ENCODE measurements around the gene RGMB.
A peak's percentile ranks its signal among the peaks of the same experiment; 100 is the strongest.
"Not testable (repeated sequence)": the region's sequence is repeated elsewhere in the genome, so short reads cannot be mapped to it uniquely, and the experiment has no call there.

Gene RGMB, protein sequence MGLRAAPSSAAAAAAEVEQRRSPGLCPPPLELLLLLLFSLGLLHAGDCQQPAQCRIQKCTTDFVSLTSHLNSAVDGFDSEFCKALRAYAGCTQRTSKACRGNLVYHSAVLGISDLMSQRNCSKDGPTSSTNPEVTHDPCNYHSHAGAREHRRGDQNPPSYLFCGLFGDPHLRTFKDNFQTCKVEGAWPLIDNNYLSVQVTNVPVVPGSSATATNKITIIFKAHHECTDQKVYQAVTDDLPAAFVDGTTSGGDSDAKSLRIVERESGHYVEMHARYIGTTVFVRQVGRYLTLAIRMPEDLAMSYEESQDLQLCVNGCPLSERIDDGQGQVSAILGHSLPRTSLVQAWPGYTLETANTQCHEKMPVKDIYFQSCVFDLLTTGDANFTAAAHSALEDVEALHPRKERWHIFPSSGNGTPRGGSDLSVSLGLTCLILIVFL

DNA sequence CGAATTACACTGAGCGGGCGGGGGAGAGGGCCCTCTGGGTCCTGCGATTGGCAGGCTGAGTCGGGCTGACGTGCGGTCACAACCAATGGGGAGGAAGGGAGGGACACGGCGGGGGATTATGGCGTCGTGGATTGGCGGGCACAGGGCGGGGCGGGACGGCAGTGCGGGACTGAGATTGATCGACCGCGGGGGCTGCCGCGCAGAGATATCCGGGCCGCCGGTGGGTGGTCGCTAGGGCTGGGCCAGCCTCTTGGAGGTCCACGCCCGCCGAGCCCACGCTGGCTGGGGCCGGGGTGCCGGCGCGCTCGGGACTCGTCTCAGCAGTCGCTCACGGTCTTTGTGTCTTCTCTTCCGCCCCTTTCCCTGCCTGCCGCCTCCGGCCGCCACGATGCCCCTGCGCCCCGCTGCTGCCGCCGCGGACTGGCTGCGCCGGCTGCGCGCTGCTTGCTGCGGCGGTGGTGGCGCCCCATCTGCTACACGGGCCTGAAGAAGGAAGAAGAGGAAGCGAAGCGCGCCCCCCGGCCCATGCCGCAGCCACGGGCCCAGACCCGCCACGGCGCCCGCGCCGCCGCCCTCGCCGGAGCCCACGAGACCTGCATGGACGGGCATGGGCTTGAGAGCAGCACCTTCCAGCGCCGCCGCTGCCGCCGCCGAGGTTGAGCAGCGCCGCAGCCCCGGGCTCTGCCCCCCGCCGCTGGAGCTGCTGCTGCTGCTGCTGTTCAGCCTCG, at the start of gene RGMB:
RGMB (plus strand) TSS at position 200 of the 728 bp plus-strand sequence; CDS start at position 608, 408 bp downstream.
- peak; percentile 89 for DNase-seq (ENCODE audit: insufficient read length, low spot score)
- peak; percentile 90 for FAIRE-seq

DNA sequence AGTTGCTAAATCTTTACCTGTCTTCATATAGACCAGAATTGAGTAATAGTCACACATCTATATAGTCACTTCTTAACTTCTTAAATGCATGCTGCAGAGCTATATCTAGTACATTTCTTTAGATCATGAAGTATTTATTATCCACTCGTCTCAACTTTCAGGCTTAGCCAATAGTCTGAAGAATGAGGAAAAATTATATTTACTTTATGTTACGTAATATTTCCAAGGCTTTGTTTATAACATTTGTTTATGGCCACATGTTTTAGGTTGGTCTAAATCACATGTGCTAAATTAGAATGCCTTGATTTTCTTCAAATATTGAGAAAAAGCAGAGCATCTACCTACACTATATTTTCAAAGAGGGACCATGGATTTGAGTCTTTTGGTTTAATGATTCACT, 47.2 kb upstream of the RGMB start:
- DNase-seq (ENCODE audit: insufficient read length, low spot score) (no peak), FAIRE-seq (no peak)

DNA sequence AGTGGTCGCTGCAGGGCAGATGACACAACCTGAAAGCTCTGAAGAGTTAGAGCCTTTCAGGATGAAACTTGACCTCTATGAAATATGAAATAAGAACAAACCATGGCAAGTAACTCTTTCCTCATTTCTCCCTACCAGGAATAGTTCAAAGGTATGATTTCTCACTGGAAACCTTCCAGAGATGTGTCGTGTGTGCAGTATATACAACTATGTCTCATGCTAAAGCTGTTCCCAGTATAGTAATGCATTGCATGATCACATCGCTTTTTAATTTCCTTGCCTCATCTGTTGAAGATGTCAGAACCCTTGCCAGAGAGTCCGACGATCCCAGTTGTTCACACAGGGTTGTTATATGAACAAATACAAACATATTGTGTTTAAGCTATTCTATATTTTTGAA, 45.8 kb upstream of the RGMB start:
- no peak for FAIRE-seq
- DNase-seq (ENCODE audit: insufficient read length, low spot score): no peak

DNA sequence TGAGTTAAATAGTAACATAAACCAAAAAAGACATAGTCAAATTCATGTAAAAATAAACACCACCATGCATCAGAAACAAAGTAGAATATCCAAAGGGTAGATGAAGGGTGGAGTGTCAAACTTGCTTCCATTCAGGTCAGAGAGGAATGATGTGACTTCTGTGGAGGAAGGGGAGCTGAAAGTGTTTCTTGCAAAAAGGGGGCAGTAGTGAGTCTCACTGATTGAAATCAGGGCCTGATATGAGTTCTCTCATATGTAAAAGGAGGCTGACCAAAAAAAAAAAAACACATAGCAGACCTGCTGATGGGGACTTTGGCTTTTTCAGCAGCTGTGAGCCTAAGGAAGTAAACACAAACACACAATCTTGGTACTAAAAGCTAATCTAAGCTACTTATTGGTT, 38.8 kb upstream of the RGMB start:
- DNase-seq (ENCODE audit: insufficient read length, low spot score) (no peak), FAIRE-seq (no peak)

DNA sequence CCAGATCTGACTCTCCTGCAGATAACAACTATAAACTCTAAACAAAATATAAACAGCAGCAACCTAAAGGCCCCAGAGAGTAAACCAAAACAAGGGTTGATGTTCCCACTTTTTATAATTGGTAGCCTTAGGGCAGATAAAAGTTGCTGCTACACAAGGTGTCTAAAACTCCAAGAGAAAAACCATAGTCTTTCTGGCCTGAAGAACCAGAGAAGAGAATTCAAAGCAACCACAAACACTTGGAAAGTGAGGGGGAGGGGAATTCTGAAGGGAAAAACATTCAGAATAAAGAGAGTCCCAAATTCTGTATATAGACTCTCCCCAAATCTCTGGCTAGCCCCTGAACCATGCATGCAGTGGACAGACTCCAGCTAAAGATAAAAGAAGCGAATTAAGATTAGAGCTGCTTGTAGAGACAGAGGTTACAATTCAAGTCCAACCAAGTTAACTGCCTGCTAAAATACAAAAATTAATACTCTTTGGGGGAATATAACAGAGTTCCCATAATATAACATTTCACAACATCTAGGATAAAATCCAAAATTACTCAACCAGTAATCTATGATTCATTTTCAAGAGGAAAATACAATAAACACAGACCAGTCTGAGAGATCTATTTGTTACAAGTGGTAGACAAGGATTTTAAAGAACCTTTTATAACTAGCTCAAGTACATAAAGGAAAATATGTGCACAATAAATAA, 37.5 kb upstream of the RGMB start:
- FAIRE-seq: no peak
- DNase-seq (ENCODE audit: insufficient read length, low spot score): no peak

DNA sequence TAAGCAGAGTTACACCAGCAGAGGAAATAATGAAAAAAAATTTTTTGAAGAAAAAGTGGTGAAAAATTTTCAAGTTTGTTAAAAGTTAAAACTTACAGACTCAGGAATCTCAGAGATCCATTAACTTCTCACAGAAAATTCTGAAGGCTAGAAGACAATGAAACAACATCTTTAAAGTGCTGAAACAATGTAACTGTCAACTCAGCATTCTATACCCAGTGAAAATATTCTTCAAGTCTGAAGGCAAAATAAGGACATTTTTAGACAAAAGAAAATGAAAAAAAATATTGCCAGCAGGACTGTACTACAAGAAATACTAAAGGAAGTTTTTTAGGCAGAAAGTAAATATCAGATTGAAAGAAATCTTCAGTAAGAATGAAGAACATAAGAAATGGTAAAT, 36.7 kb upstream of the RGMB start:
- FAIRE-seq (no peak), DNase-seq (ENCODE audit: insufficient read length, low spot score) (no peak)

DNA sequence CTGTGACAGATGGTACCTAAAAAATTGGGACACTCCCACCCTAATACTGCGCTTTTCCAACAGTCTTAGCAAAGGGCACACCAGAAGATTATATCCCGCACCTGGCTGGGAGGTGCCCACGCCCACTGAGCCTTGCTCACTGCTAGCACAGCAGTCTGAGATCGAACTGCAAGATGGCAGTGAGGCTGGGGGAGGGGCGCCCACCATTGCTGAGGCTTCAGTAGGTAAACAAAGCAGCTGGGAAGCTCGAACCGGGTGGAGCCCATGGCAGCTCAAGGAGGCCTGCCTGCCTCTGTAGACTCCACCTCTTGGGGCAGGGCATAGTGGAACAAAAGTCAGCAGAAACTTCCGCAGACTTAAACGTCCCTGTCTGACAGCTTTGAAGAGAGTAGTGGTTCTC, 36.0 kb upstream of the RGMB start:
- DNase-seq (ENCODE audit: insufficient read length, low spot score); FAIRE-seq: not testable (repeated sequence)

DNA sequence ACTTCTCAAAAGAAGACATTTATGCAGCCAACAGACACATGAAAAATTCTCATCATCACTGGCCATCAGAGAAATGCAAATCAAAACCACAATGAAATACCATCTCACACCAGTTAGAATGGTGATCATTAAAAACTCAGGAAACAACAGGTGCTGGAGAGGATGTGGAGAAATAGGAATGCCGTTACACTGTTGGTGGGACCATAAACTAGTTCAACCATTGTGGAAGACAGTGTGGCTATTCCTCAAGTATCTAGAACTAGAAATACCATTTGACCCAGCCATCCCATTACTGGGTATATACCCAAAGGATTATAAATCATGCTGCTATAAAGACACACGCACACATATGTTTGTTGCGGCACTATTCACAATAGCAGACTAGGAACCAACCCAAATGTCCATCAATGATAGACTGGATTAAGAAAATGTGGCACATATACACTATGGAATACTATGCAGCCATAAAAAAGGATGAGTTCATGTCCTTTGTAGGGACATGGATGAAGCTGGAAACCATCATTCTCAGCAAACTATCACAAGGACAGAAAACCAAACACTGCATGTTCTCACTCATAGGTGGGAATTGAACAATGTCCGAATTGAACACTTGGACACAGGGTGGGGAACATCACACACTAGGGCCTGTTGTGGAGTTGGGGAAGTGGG, 34.8 kb upstream of the RGMB start:
- FAIRE-seq; DNase-seq (ENCODE audit: insufficient read length, low spot score): not testable (repeated sequence)

DNA sequence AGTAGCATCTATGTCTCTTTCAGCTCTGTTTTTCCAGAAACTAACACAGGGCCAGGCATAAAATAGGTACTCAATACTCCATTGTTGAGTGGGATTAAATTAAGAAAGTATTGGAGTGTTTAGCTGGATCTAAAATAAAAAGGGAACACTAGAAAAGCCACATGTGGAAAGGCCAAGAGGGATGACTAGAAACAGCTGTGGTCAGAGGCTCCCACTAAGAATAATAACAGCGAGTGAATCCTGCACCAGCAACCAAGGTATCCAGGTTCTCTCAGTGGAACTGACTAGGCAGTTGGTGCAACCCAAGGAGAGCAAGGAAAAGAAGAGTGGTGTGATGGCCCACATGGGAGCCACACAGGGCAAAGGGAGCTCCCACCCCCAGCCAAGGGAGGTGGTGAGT, 31.5 kb upstream of the RGMB start:
- no peak for DNase-seq (ENCODE audit: insufficient read length, low spot score)
- no peak for FAIRE-seq

DNA sequence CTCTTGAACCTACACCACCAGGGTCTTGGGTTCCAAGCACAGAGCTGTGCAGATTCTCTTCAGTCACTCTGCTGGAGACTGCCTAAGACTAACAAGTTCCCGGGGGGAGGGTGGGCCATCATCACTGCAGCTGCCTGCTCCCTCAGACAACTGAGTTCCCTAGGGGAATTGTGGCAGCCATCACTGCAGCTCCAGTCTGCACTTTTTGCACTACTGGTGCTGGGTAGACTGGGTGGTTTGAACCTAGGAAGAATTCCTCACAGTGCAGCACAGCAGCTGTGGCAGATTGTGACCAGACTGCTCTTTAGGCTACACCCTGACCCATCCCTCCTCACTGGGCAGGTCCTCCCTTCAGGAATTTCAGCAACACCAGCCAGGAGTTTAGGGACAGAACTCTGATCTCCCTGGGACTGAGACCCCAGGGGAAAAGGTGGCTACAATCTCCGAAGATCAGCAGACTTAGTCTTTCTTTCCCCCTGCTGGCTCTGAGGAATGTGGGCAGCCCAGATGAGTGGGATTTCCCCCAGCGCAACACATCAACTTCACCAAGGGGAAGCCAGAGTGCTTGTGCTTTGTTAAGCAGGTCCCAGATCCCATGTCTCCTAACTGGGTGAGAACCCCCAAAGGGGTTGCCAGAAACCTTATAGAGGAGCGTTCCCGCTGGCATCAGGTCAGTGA, 30.9 kb upstream of the RGMB start:
- FAIRE-seq: no peak
- no peak for DNase-seq (ENCODE audit: insufficient read length, low spot score)

DNA sequence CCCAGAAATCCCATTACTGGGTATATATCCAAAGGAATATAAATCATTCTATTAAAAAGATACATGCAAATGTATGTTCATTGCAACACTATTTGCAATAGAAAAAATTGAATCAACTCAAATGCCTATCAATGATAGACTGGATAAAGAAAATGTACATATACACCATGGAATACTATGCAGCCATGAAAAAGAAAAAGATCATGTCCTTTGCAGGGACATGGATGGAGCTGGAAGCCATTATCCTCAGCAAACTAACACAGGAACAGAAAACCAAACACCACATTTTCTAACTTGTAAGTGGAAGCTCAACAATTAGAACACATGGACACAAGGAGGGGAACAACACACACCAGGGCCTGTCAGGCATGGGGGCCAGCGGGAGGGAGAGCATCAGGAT, 25.2 kb upstream of the RGMB start:
- FAIRE-seq; DNase-seq (ENCODE audit: insufficient read length, low spot score): not testable (repeated sequence)

DNA sequence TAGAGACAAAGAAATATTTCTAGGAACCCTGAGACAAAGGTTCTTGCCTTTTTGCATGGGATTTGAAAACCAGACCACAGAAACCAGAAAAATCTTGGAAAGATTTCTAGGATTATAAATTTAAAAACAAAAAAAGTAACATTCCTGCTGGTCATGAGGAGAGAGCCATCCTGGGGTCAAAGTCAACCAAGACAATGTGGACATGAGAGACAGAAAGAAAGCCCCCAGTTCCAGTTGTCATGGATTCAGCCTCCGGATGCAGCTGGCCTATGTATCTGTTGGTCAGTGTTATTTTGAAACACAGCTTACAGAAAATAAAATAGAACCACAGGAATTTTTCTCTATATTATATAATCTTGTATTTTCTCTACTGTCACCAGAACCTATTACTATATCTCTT, 24.4 kb upstream of the RGMB start:
- no peak for FAIRE-seq
- no peak for DNase-seq (ENCODE audit: insufficient read length, low spot score)

DNA sequence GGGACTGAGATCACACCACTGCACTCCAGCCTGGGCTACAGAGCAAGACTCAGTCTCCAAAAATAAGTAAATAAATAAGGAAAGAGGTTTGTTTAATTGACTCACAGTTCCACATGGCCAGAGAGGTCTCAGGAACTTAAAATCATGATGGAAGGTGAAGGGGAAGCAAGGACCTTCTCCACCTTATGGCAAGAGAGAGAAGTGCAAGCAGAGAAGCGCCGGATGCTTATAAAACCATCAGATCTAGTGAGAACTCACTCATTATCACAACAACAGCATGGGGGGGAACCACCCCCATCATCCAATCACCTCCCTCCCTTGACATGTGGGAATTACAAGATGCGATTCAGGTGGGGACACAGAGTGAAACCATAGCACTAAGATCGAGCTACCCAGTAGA, 22.8 kb upstream of the RGMB start:
- DNase-seq (ENCODE audit: insufficient read length, low spot score) (no peak), FAIRE-seq (no peak)

DNA sequence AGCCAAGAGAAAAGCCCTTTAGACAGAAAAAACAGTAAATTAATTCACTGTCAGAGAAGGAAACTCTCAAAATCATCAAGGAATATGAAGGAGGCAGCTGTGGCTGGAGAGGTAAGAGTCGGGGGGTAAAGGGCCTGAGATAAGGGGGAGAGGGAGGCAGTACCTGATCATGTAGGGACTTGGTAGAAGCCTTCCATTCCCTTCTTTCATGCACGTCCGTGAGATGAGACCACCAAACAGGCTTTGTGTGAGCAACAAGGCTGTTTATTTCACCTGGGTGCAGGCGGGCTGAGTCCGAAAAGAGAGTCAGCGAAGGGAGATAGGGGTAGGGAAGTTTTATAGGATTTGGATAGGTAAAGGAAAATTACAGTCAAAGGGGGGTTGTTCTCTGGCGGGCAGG, 21.1 kb upstream of the RGMB start:
- not testable (repeated sequence) for FAIRE-seq; DNase-seq (ENCODE audit: insufficient read length, low spot score)

DNA sequence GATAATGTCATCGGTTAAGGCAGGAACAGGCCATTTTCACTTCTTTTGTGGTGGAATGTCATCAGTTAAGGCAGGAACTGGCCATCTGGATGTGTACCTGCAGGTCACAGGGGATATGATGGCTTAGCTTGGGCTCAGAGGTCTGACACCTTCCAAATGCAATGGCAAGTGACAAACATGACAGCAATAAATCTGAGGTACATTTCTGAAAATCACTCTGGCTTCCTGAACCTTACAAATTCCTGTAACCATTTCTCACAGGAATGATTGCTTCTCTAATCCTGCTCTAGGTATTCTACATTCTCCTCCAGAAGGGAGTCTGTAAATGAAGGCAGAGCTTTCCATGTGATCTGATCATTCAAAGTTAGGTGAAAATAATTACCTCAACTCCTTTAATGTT, 20.7 kb upstream of the RGMB start:
- DNase-seq (ENCODE audit: insufficient read length, low spot score); FAIRE-seq: not testable (repeated sequence)

DNA sequence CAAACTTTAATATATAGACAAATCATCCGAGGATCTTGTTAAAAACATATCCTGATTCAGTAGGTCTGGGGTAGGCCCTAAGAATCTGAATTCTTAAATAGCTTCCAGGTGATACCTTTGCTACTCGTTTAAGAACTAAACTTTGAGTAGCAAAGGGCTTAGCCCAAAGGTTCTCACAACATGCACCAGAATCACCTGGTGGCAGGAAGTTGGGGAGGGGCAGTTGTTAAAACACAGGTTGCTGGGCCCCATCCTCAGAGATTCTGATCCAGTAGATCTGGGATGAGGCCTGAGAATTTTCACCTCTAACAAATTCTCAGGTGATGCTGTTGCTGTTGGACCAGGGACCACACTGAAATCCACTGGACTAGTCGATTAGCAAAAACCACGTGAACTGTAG, 20.0 kb upstream of the RGMB start:
- DNase-seq (ENCODE audit: insufficient read length, low spot score) (no peak), FAIRE-seq (no peak)

DNA sequence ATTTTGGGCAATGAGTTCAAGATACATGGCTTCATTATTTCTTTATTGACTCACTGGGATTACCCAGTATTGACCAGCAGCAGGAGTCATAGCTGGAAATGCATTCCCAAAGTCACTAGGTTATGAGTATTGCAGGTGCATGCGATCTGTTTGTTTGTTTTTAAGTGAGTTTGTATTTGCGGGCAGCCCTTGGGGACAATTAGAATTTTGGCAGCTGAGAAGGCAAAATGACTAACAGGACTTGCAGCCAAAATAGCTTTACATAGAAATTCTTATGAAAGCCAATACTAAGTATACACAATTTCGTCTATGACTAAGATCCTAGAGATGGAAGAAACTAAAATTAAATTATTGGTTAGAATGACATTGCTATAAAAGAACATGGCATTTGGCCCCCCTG, 18.1 kb upstream of the RGMB start:
- no peak for DNase-seq (ENCODE audit: insufficient read length, low spot score)
- FAIRE-seq: no peak

DNA sequence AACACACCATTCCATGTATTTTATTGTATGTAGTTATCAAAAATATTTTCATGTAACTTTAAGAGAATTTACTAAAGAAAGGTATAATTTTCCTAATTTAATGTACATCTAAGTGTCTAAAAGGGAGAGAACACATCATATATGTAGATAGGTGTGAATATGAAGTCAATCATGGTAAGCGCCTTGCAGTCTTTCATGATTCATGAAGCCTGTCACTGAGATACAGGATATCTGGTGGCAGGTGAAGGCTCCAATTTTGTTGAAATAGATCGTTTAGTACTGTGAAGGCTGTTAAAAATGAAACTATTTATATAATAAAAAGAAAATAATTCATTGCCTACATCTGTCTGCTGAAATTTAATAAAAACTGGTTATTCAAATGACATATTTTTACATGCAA, 15.5 kb upstream of the RGMB start:
- DNase-seq (ENCODE audit: insufficient read length, low spot score) (no peak), FAIRE-seq (no peak)

DNA sequence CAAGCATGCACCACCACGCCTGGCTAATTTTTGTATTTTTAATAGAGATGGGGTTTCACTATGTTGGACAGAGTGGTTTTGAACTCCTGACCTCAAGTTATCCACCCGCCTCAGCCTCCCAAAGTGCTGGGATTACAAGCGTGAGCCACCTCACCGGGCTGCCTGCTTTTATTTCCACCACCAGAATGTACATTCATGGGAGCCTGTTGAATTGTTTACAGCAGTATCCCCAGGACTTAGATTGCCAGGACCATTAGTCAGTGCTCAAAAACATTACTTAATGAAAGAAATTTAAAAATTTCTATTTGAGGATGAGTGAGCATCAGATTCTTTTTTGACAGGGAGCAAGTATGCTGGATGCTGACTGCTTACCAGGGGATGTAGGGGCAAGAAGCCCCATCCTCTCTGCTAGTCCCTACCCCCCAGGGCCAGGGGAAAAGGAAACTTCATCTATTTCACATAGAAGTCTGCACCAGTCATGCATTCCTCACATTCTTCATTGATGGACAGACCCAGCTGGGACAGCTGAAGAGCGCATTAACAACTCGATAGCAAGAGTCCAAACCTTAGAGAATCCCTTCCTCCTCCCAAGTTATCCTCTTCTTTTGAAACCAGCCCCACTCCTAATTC, 10.3 kb upstream of the RGMB start:
- FAIRE-seq (no peak), DNase-seq (ENCODE audit: insufficient read length, low spot score) (no peak)

DNA sequence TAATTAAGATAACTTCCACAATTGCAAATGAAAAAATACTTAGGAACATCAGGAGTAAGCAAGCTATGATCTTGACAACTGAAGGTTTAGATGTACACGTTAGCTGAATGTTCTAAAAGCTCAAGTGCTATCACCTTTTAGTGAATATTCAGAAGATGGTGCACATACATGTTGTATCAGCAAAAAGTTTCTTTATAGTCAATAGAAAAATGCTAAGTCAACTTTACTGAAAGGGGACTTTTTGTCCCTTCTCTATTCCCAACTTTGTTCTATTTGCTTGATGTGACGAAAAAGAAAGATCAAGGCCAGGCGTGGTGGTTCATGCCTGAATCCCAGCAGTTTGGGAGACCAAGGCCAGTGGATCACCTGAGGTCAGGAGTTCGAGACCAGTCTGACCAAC, 7.6 kb upstream of the RGMB start:
- no peak for DNase-seq (ENCODE audit: insufficient read length, low spot score)
- no peak for FAIRE-seq

Measured in GM19239 (cell line).